ENCODE data around the gene PLAC8L1.
A peak's percentile ranks its signal among the peaks of the same experiment; 100 is the strongest.

The PLAC8L1 gene

GRCh38 chr5:146079695-146080373 lies 25.5 kb downstream of the PLAC8L1 start:
- peak in 2 of 3 donors; percentile 1 for DNase-seq (ENCODE audit: low read depth in 3 of 3)

GRCh38 chr5:146078566-146078965 lies 26.8 kb downstream of the PLAC8L1 start:
- no peak for DNase-seq (ENCODE audit: low read depth in 3 of 3)

GRCh38 chr5:146076455-146076854 lies 28.9 kb downstream of the PLAC8L1 start:
- DNase-seq (ENCODE audit: low read depth in 3 of 3) = no peak

GRCh38 chr5:146076028-146076427 lies 29.3 kb downstream of the PLAC8L1 start:
- DNase-seq (ENCODE audit: low read depth in 3 of 3) = no peak

- DNase-seq (ENCODE audit: low read depth in 3 of 3) = no peak
These were observed 32.0 kb downstream of the PLAC8L1 start for GRCh38 chr5:146073239-146073900.

- no peak for DNase-seq (ENCODE audit: low read depth in 3 of 3)
These were observed 32.8 kb downstream of the PLAC8L1 start for GRCh38 chr5:146072595-146072994.

GRCh38 chr5:146071171-146071570 lies 34.2 kb downstream of the PLAC8L1 start:
- DNase-seq (ENCODE audit: low read depth in 3 of 3) = no peak

- no peak for DNase-seq (ENCODE audit: low read depth in 3 of 3)
These were observed 34.6 kb downstream of the PLAC8L1 start for GRCh38 chr5:146070746-146071145.

GRCh38 chr5:146069780-146070099 lies 35.6 kb downstream of the PLAC8L1 start:
- no peak for DNase-seq (ENCODE audit: low read depth in 3 of 3)

GRCh38 chr5:146068977-146069779 lies 36.2 kb downstream of the PLAC8L1 start:
- no peak for DNase-seq (ENCODE audit: low read depth in 3 of 3)

- DNase-seq (ENCODE audit: low read depth in 3 of 3) = no peak
These were observed 37.2 kb downstream of the PLAC8L1 start for GRCh38 chr5:146068206-146068605.

- no peak for DNase-seq (ENCODE audit: low read depth in 3 of 3)
These were observed 38.4 kb downstream of the PLAC8L1 start for GRCh38 chr5:146066968-146067367.

GRCh38 chr5:146060221-146060585 lies 45.2 kb downstream of the PLAC8L1 start:
- no peak for DNase-seq (ENCODE audit: low read depth in 3 of 3)

- DNase-seq (ENCODE audit: low read depth in 3 of 3) = no peak
These were observed 45.7 kb downstream of the PLAC8L1 start for GRCh38 chr5:146059460-146060220.

GRCh38 chr5:146055432-146055831 lies 49.9 kb downstream of the PLAC8L1 start:
- DNase-seq (ENCODE audit: low read depth in 3 of 3) = no peak

GRCh38 chr5:146052780-146053179 lies 52.6 kb downstream of the PLAC8L1 start:
- no peak for DNase-seq (ENCODE audit: low read depth in 3 of 3)

GRCh38 chr5:146051678-146052077 lies 53.7 kb downstream of the PLAC8L1 start:
- no peak for DNase-seq (ENCODE audit: low read depth in 3 of 3)

- no peak for DNase-seq (ENCODE audit: low read depth in 3 of 3)
These were observed 55.3 kb downstream of the PLAC8L1 start for GRCh38 chr5:146050086-146050485.

- DNase-seq (ENCODE audit: low read depth in 3 of 3) = no peak
These were observed 55.7 kb downstream of the PLAC8L1 start for GRCh38 chr5:146049704-146050026.

- DNase-seq (ENCODE audit: low read depth in 3 of 3) = peak in 1 of 3 donors; percentile 9
These were observed 56.2 kb downstream of the PLAC8L1 start for GRCh38 chr5:146048994-146049703.

- DNase-seq (ENCODE audit: low read depth in 3 of 3) = no peak
These were observed 58.0 kb downstream of the PLAC8L1 start for GRCh38 chr5:146047396-146047795.

- DNase-seq (ENCODE audit: low read depth in 3 of 3) = no peak
These were observed 61.7 kb downstream of the PLAC8L1 start for GRCh38 chr5:146043722-146044121.
